Activated CD4-positive, alpha-beta T cell treated with anti-CD3 and anti-CD28 coated beads, Interleukin-2, amount 10 ng/mL, durations not matched to agents 7 days and 5 days (primary cell): Measurements from ENCODE around the gene ZNF649. TPM values are rescaled to one million over a fixed set of nuclear protein-coding genes. Genes with fewer than 3 reads are reported as not detected.
A peak's percentile ranks its signal among the peaks of the same experiment; 100 is the strongest.

Source experiments
- CTCF ChIA-PET: fragments of 350-600 bp; sonication (Branson Sonifier 250); formaldehyde crosslinking; loops from one replicate; lab custom pipeline; 2021; ENCODE audit warnings: antibody characterized with exemption; lab: Charles Lee
- POLR2A ChIA-PET: fragments of 350-600 bp; sonication (Branson Sonifier 250); formaldehyde crosslinking; loops from one replicate; lab custom pipeline; 2021; ENCODE audit warnings: antibody characterized with exemption; lab: Charles Lee
- DNase-seq: peaks from one replicate; pipeline ENCODE4 v3.0.0-alpha.2; 2020
- H3K27ac Mint-ChIP-seq: one replicate; pipeline ENCODE4 v1.8.0; 2021; ENCODE audit warnings: mild to moderate bottlenecking, moderate library complexity, mixed read lengths
- H3K27me3 Mint-ChIP-seq: one replicate; pipeline ENCODE4 v1.8.0; 2021; ENCODE audit warnings: mixed read lengths
- H3K36me3 Mint-ChIP-seq: one replicate; pipeline ENCODE4 v1.8.0; 2021; ENCODE audit warnings: low read depth, mixed read lengths
- H3K4me1 Mint-ChIP-seq: one replicate; pipeline ENCODE4 v1.8.0; 2021; ENCODE audit warnings: mixed read lengths
- H3K4me3 Mint-ChIP-seq: one replicate; pipeline ENCODE4 v1.8.0; 2021; ENCODE audit warnings: mild to moderate bottlenecking, moderate library complexity, mixed read lengths
- H3K9me3 Mint-ChIP-seq: one replicate; pipeline ENCODE4 v1.8.0; 2021; ENCODE audit warnings: mixed read lengths
- total RNA-seq, 2 experiments: library from RNA; stranded (reverse); gene quantifications; one replicate each; pipeline ENCODE4 v1.2.3, GENCODE V29; 2021

ZNF649 gene
- 10 to 100 TPM; 12.2 to 12.8 TPM for total RNA-seq

- Mint-ChIP-seq H3K4me3 (peak within 1 kb of the TSS; percentile 99), H3K27ac (peak within 1 kb of the TSS; percentile 99), H3K9me3 (peaks cover 60% of the 10 kb centered on the region), H3K4me1 (peaks cover 23% of the 10 kb centered on the region), H3K36me3 (peaks cover 62% of the 10 kb centered on the region), H3K27me3 (peaks cover 7% of the 10 kb centered on the region)
- peak; percentile 81 for DNase-seq
- CTCF ChIA-PET, result no interaction called here
- POLR2A ChIA-PET, result no interaction called here
These were observed at the start of gene ZNF649 for GRCh38 chr19:51904331-51905165. TSS of gene ZNF649 (minus strand) at chr19:51905017. CDS start at chr19:51900107, 4,910 bp downstream.

DNA sequence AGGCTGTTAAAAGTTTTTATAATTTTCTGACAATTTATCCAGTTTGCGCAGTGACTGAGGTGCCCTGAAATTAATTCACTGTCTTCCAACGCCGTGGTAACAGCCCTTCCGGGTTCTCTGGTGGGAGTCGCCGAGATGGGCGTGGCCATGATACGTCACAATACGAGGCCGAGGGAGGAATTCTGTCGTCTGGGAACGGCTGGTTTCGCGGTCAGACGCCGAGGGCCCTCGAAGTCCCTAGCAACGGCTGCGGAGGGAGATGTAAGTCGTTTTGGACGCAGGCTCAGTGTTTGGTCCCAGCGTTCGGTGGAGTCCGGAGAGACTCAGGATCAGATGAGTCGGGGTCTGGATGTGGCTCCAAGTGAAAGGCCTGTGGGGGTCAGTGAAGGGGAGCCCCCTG is 44.2 kb upstream of the ZNF649 start:
- Mint-ChIP-seq H3K36me3 (peaks cover 30% of the 10 kb centered on the region), H3K9me3 (peaks cover 72% of the 10 kb centered on the region), H3K27ac (no peak overlapping the region), H3K27me3 (no peaks in the 10 kb centered on the region), H3K4me3 (no peak overlapping the region), H3K4me1 (no peaks in the 10 kb centered on the region)
- ChIA-PET CTCF (no interaction called here), POLR2A (no interaction called here)
- DNase-seq, result no peak

DNA sequence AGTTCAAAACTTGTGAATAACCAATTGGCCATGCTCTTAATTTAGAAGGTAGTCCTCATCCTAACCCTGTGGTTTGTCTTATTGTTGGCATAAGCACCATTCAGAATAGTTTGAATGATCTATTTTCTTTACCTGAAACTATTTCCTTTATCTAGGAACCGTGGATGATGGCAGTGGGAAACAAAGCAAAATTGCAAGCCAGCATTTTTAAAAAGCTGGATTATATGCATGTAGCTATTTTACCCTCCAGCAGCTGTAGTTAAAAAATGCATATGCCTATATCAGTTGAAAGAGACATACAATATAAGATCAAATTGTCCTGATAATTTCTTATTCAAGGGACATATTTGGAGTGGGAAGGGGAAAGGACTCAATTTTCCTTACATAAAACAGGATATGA is 41.8 kb upstream of the ZNF649 start:
- CTCF ChIA-PET, result no interaction called here
- H3K9me3 Mint-ChIP-seq, result peaks cover 84% of the 10 kb centered on the region
- no peak overlapping the region for H3K27ac Mint-ChIP-seq
- DNase-seq, result no peak
- POLR2A ChIA-PET, result no interaction called here
- H3K4me1 Mint-ChIP-seq, result no peaks in the 10 kb centered on the region
- H3K4me3 Mint-ChIP-seq, result no peak overlapping the region
- no peaks in the 10 kb centered on the region for H3K27me3 Mint-ChIP-seq
- H3K36me3 Mint-ChIP-seq, result peaks cover 53% of the 10 kb centered on the region

- Mint-ChIP-seq H3K27me3 (no peaks in the 10 kb centered on the region), H3K27ac (no peak overlapping the region), H3K4me1 (no peaks in the 10 kb centered on the region), H3K9me3 (peaks cover 85% of the 10 kb centered on the region), H3K36me3 (peaks cover 68% of the 10 kb centered on the region), H3K4me3 (no peak overlapping the region)
- POLR2A ChIA-PET, result no interaction called here
- no peak for DNase-seq
- CTCF ChIA-PET, result no interaction called here
These were observed 40.2 kb upstream of the ZNF649 start for GRCh38 chr19:51944798-51945552.

GRCh38 chr19:51938936-51939335 is 34.1 kb upstream of the ZNF649 start:
- CTCF ChIA-PET, result no interaction called here
- POLR2A ChIA-PET, result no interaction called here
- no peaks in the 10 kb centered on the region for H3K4me1 Mint-ChIP-seq
- no peaks in the 10 kb centered on the region for H3K27me3 Mint-ChIP-seq
- H3K27ac Mint-ChIP-seq, result no peak overlapping the region
- no peak for DNase-seq
- H3K4me3 Mint-ChIP-seq, result no peak overlapping the region
- H3K9me3 Mint-ChIP-seq, result peaks cover 63% of the 10 kb centered on the region
- peaks cover 96% of the 10 kb centered on the region for H3K36me3 Mint-ChIP-seq

DNA sequence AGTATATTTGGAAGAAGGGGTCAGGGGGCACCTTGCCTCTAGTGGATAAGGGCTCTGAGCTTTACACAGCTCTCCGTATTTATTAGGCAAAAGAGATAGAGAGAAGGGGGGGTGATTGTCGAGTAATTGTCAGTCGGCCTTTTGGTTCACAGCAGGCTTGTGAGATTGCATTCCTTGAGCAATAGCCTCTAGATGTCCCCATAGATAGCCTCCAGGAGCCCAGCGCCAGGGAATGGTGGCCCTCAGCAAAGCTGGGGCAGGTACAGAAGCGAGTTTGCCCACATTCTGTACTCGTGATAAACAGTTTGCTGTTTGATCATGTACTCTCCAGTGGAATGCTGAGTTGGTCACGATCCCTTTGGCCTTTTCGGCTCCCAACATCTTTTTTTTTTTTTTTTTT is 27.1 kb upstream of the ZNF649 start:
- Mint-ChIP-seq H3K4me3 (no peak overlapping the region), H3K36me3 (peaks cover 89% of the 10 kb centered on the region), H3K9me3 (peaks cover 40% of the 10 kb centered on the region), H3K27me3 (no peaks in the 10 kb centered on the region), H3K27ac (no peak overlapping the region), H3K4me1 (peaks cover 25% of the 10 kb centered on the region)
- CTCF ChIA-PET, result interaction anchor here (0.7 kb wide), 1 partner anchor 228 kb away, joined by 3 read pairs; no protein-coding TSS in a partner anchor
- DNase-seq, result no peak
- POLR2A ChIA-PET, result no interaction called here

GRCh38 chr19:51927859-51928258 is 23.0 kb upstream of the ZNF649 start:
- Mint-ChIP-seq H3K36me3 (peaks cover 70% of the 10 kb centered on the region), H3K27ac (peak overlapping the region; percentile 94), H3K9me3 (peaks cover 60% of the 10 kb centered on the region), H3K4me1 (peaks cover 34% of the 10 kb centered on the region), H3K4me3 (peak overlapping the region; percentile 99), H3K27me3 (no peaks in the 10 kb centered on the region)
- DNase-seq, result no peak
- POLR2A ChIA-PET, result no interaction called here
- CTCF ChIA-PET, result interaction anchor here (0.5 kb wide), 1 partner anchor 441 kb away, joined by 3 read pairs; no protein-coding TSS in a partner anchor

DNA sequence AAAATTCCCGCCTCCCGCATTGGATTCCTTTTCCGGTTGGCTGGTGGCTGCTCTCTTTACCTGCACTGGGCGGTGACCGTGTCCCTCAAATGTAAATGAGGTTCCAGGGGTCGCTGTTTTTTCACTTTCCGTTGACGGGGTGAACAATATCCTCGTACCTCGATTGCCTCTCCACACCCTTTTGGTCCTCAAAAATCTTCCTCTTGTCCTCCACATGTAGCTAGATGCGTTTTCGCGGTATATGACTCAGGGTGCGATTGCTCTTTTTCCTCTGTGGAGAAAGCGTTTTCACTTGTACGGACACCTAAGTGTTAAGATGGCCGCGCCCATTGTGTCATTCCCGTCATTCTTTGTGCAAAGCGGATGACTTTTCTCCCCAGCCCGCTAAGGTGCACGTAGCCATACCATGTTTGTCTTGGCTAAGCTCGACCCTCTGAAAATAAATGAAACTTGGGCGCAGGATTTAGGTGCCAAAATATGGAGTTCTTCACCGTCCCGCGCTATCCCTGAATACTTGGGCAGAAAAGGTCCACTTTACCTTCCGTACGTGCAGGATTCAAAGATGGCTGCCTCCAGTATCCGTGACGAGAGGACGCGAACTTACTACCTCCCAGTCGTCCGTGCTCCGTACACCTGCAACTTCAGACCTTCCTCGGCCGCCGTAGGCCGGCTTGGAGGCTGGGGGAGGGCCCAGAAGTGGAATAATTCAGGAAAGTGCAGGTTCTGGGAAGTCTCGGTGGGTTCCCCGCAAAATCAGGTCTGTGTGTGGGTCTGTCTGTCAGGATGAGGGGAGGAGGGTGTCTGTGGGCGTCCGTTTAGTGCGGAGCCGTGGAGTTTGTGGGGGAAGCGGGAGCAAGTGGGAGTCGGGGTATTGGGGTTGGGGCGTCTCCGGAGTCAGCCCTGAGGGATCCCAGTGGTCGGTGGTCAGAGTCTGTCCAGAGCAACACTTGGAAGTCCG is 22.2 kb upstream of the ZNF649 start, which contains the start of gene ZNF613:
Gene ZNF613, plus strand, starts transcription at position 689 of the 958 bp plus-strand sequence. CDS start 8,749 bp downstream, outside the sequence.
- Mint-ChIP-seq H3K27me3 (no peaks in the 10 kb centered on the region), H3K4me3 (peak within 1 kb of the TSS; percentile 99), H3K9me3 (peaks cover 66% of the 10 kb centered on the region), H3K4me1 (peaks cover 34% of the 10 kb centered on the region), H3K27ac (peak within 1 kb of the TSS; percentile 94), H3K36me3 (peaks cover 67% of the 10 kb centered on the region)
- CTCF ChIA-PET, result no interaction called here
- POLR2A ChIA-PET, result no interaction called here
- DNase-seq, result peak; percentile 89

- H3K36me3 Mint-ChIP-seq, result peaks cover 65% of the 10 kb centered on the region
- CTCF ChIA-PET, result no interaction called here
- H3K27ac Mint-ChIP-seq, result peak overlapping the region; percentile 94
- DNase-seq, result no peak
- peak overlapping the region; percentile 99 for H3K4me3 Mint-ChIP-seq
- POLR2A ChIA-PET, result no interaction called here
- H3K27me3 Mint-ChIP-seq, result no peaks in the 10 kb centered on the region
- H3K9me3 Mint-ChIP-seq, result peaks cover 68% of the 10 kb centered on the region
- peaks cover 34% of the 10 kb centered on the region for H3K4me1 Mint-ChIP-seq
These were observed 21.6 kb upstream of the ZNF649 start for GRCh38 chr19:51926426-51926783.

GRCh38 chr19:51921949-51922348 is 17.1 kb upstream of the ZNF649 start:
- Mint-ChIP-seq H3K36me3 (peaks cover 32% of the 10 kb centered on the region), H3K27me3 (no peaks in the 10 kb centered on the region), H3K9me3 (peaks cover 69% of the 10 kb centered on the region), H3K4me1 (peaks cover 9% of the 10 kb centered on the region), H3K4me3 (no peak overlapping the region), H3K27ac (no peak overlapping the region)
- POLR2A ChIA-PET, result no interaction called here
- DNase-seq, result no peak
- CTCF ChIA-PET, result no interaction called here

- peaks cover 26% of the 10 kb centered on the region for H3K36me3 Mint-ChIP-seq
These were observed 14.8 kb upstream of the ZNF649 start for GRCh38 chr19:51919606-51920005.

DNA sequence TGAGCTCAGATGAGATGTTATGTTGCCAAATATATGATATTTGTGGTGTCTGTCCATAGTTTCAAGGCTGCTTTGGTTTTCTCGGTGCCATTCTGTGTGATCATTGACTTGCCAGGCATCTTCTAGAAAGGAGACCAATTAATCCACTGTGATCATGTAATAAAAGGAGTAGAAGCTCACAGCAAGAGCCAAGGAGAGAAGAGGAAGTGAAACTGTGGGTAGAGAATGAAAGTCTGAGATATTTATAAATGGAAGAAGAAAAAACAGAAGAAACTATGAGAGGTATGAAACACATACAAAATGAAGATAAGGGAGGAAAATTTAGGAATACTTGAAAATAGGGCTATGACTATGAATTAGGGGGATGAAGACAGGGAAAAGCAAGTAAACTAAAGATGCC is 11.3 kb upstream of the ZNF649 start:
- ChIA-PET CTCF (no interaction called here), POLR2A (no interaction called here)
- Mint-ChIP-seq H3K4me3 (no peak overlapping the region), H3K27me3 (no peaks in the 10 kb centered on the region), H3K4me1 (no peaks in the 10 kb centered on the region), H3K27ac (no peak overlapping the region), H3K9me3 (peaks cover 55% of the 10 kb centered on the region), H3K36me3 (peaks cover 17% of the 10 kb centered on the region)
- no peak for DNase-seq

More at GRCh38 chr19:51919606-51920005, 14.8 kb upstream of the ZNF649 start:
- Mint-ChIP-seq H3K27ac (no peak overlapping the region), H3K4me3 (no peak overlapping the region), H3K4me1 (no peaks in the 10 kb centered on the region), H3K27me3 (no peaks in the 10 kb centered on the region), H3K9me3 (peaks cover 68% of the 10 kb centered on the region)
- DNase-seq, result no peak
- CTCF ChIA-PET, result no interaction called here
- POLR2A ChIA-PET, result no interaction called here
